Upper lobe of left lung (tissue), 6 donors: ENCODE measurements around the gene PRR11. TPM values are rescaled to one million over a fixed set of nuclear protein-coding genes. Genes with fewer than 3 reads are reported as not detected.

ENCODE experiments used
- ATAC-seq, 2 donors: fragments of 200-7000 bp; cut with Tn5 transposase; one replicate each; pipeline ENCODE4 v1.9.1; 2022; ENCODE audit warnings: mild to moderate bottlenecking in 2 of 2, moderate library complexity in 2 of 2; ENCODE audit not compliant: low FRiP score in 2 of 2
- DNase-seq, 2 donors: peaks; one replicate each; pipeline ENCODE4 v3.0.0-alpha.2; 2019 to 2020
- H3K27ac ChIP-seq, 4 donors: fragments of 200-600 bp; sonication (generic); one replicate each; pipeline ENCODE4 v1.5.1; 2016 to 2019
- H3K27me3 ChIP-seq, 4 donors: fragments of 200-600 bp; sonication (generic); one replicate each; pipeline ENCODE4 v1.5.1; 2017 to 2019
- H3K36me3 ChIP-seq, 4 donors: fragments of 200-600 bp; sonication (generic); one replicate each; pipeline ENCODE4 v1.5.1; 2016 to 2019
- H3K4me1 ChIP-seq, 4 donors: fragments of 200-600 bp; sonication (generic); one replicate each; pipeline ENCODE4 v1.5.1; 2018 to 2019
- H3K4me3 ChIP-seq, 4 donors: fragments of 200-600 bp; sonication (generic); one replicate each; pipeline ENCODE4 v1.5.1; 2017 to 2019; ENCODE audit warnings: mild to moderate bottlenecking in 2 of 4, moderate library complexity in 1 of 4
- H3K9me3 ChIP-seq, 4 donors: fragments of 200-600 bp; sonication (generic); one replicate each; pipeline ENCODE4 v1.5.1; 2018 to 2019
- CTCF ChIP-seq, 6 experiments: fragments of 450-650 bp in 4 of 6; fragments of 200-600 bp in 2 of 6; sonication (generic) in 2 of 6; IDR thresholded peaks; one replicate each; pipeline ENCODE4 v1.5.1; 2016 to 2019; ENCODE audit warnings: antibody characterized with exemption in 6 of 6
- EP300 ChIP-seq, 4 donors: sonication (generic); formaldehyde crosslinking; IDR thresholded peaks; one replicate each; pipeline ENCODE4 v1.5.1; 2017; ENCODE audit warnings: antibody characterized with exemption in 4 of 4, control low read depth in 2 of 4
- POLR2A ChIP-seq, 4 donors: fragments of 450-650 bp; IDR thresholded peaks; one replicate each; pipeline ENCODE4 v1.5.1; 2016 to 2017; ENCODE audit warnings: antibody characterized with exemption in 4 of 4, mild to moderate bottlenecking in 2 of 4
- POLR2AphosphoS5 ChIP-seq, 2 donors: sonication (generic); formaldehyde crosslinking; IDR thresholded peaks; one replicate each; pipeline ENCODE4 v1.5.1; 2017; ENCODE audit warnings: antibody characterized with exemption in 2 of 2
- WGBS, 2 donors: methylation state at CpG; one replicate each; pipeline ENCODE4 v1.1.5; 2017 to 2018; 5-methylcytosine and 5-hydroxymethylcytosine counted together
- total RNA-seq, 6 donors: library from RNA; depleted of rRNA in 4 of 6; stranded (reverse); fragments of >200 nt in 4 of 6; gene quantifications; one replicate each; pipeline versions ENCODE4 v1.1.0 to v1.2.1, GENCODE V29; 2016 to 2021
- donor health status: DM: no; HTN: no; CAD: no; lungs with moderate emphysema.
- donor health status: DM: no; HTN: yes; CAD: no; lungs with severe emphysema.

The PRR11 gene
- 10 to 100 TPM in 1 of 6 donors, 1 to 10 TPM in 3, under 1 TPM in 1, not detected in 1; 0.69 to 57.5 (median 2.9) TPM for total RNA-seq

DNA sequence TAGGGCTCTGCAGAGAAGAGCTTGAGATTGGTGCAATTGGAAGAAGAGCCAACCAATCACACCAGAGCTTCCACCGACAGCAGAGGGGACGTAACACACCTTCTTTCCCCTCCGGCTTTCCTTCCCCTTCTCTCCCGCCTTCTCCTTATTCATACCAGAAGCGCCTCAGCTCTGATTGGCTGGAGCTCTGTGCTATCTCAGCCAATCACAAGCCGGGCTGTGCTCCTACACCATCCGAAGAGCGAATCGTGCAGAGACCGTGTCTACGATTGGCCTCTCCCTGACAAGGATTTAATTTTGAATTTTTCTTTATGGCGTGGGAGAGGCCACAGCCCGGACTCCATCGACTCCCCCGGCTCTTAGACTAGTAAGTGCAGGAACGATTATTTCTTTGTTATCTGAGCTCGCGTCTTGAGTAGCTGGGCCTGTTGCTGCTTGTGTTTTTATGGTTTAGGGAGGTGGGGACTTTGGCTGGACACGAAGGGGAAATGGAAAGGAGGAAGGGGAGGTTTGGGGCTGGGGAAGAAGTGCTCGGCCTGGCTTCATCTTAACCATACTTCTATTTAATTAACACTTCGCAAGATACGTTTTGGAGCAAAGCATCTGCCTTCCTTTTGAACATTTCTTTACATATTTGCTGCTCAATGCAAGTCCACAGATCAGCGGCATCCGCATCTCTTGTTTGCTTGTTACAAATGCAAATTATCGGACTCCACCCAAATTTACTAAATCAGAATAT is at the start of gene PRR11:
TSS of gene PRR11 (plus strand) at position 308 of the 739 bp plus-strand sequence. CDS start 14,007 bp downstream, outside the sequence.
- ATAC-seq (peak; percentile 97 to 99), DNase-seq (peak in 1 of 2 donors; percentile 99)
- peaks cover 9 to 25% (median 14%) of the 10 kb centered on the region in 4 donors for H3K4me1 ChIP-seq
- TF ChIP-seq POLR2A (IDR thresholded peaks at IDR 0.05) (no peak), CTCF (IDR thresholded peaks at IDR 0.05) (no peak), POLR2AphosphoS5 (IDR thresholded peaks at IDR 0.05) (no peak), EP300 (IDR thresholded peaks at IDR 0.05) (no peak)
- H3K36me3 ChIP-seq = no peaks in the 10 kb centered on the region
- H3K27ac ChIP-seq = peak within 1 kb of the TSS; percentile 78 to 91 (median 84)
- WGBS, 2 donors = 1% methylated on average over 25 of the region's 25 CpGs
- no peaks in the 10 kb centered on the region for H3K9me3 ChIP-seq
- H3K27me3 ChIP-seq = no peaks in the 10 kb centered on the region
- H3K4me3 ChIP-seq = peak within 1 kb of the TSS; percentile 68 to 81 (median 72)

DNA sequence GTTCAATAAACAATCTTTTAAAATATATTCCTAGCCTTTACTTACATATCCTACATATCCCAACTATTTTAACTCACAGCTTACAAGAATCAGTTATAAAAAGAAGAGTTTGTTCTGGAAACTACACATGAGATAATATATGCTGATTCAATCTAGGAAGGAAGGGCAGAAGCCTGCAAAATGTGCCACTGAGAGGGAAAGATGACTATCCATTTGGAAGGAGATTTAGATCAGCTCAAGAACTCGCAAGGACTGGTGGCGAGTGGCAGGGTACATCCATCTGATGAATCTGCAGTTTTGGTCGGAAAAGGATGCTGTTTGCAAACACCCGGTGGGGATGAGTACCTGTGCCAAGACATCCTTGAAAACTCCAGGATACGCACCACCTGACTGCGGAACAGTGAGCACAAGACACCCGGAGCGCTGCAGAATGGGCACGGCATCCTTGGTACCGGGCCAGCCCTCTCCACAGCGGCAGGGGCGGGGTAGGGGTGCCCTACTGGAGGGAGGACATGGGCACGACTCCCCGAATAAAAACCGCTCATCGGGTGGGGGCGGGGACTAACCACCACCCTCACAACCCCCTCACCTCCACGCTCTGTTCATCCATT is 49.6 kb upstream of the PRR11 start:
- 0 to 1% methylated on average over 5 to 16 of the region's 18 CpGs for WGBS, 2 donors
- ATAC-seq (peak; percentile 69), DNase-seq (peak in 1 of 2 donors; percentile 62)
- no peak for TF ChIP-seq EP300 (IDR thresholded peaks at IDR 0.05)
- H3K27me3 ChIP-seq = no peaks in the 10 kb centered on the region
- no peaks in the 10 kb centered on the region for H3K9me3 ChIP-seq
- peak overlapping the region; percentile 79 to 99 (median 92) for H3K4me3 ChIP-seq
- H3K27ac ChIP-seq = peak overlapping the region; percentile 86 to 95 (median 90)
- peaks cover 20 to 32% (median 21%) of the 10 kb centered on the region in 4 donors for H3K4me1 ChIP-seq
- H3K36me3 ChIP-seq = no peaks in the 10 kb centered on the region

DNA sequence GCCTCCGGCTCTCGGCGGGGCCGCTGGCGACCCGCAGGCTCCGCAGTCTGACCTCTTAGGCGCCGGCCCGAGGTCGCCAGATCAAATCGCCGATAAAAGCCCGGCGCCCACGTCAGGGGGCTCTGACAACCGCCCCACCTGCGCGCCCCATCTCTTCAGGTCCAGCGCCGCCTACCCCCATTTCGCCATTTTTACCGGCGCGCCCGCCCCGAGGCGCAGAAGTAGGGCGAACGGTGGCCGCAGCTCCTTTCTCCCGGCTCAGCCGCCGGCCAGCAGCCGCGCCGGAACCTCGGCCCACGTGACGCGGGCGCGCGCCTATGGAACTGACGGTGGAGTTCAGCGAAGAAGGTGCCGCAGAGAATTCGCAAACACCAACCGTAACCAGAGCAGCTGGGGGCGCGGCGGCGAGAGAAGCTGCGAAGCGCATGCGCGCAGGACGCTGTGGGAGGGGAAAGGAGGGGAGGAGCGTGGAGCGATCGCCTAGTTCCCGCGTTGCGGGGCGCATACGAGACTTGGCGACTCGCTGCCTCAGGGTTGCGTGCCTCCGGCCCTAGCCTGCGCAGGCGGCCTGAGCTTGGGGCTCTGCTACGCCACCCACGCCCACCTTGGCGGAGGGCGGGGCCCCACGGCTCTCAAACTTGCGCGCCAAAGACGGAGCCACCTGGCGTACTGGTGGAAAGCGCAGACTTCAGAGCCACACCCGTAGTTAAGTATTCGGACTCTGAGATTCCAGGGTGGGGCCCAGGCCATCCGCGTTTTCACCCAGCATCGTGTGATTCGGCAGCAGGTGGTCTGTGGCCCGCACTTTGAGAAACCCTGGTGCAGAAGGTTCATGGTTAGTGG is 48.9 kb upstream of the PRR11 start, which contains the start of gene TRIM37:
TSS of gene TRIM37 (minus strand) at position 418 of the 843 bp plus-strand sequence. CDS start 419 bp downstream, outside the sequence.
- TF ChIP-seq POLR2A (IDR thresholded peaks at IDR 0.05) (peak; percentile 34 to 91 (median 74)), CTCF (IDR thresholded peaks at IDR 0.05) (peak in 3 of 6 experiments; percentile 5 to 45 (median 38)), EP300 (IDR thresholded peaks at IDR 0.05) (no peak), POLR2AphosphoS5 (IDR thresholded peaks at IDR 0.05) (peak; percentile 85)
- DNase-seq = peak; percentile 99
- Histone ChIP-seq H3K4me3 (peak within 1 kb of the TSS; percentile 79 to 99 (median 92)), H3K4me1 (peaks cover 21 to 32% (median 23%) of the 10 kb centered on the region in 4 donors), H3K36me3 (peaks cover 0 to 4% (median under 1%) of the 10 kb centered on the region in 4 donors), H3K9me3 (no peaks in the 10 kb centered on the region), H3K27me3 (no peaks in the 10 kb centered on the region), H3K27ac (peak within 1 kb of the TSS; percentile 86 to 95 (median 90))
- ATAC-seq = peak; percentile 100
- 1% methylated on average over 55 of the region's 89 CpGs; no CpG with 5 or more reads in 1 of the 2 donors for WGBS, 2 donors

- Histone ChIP-seq H3K4me3 (peak overlapping the region; percentile 58 to 99 (median 88)), H3K36me3 (peaks cover 0 to 9% (median 3%) of the 10 kb centered on the region in 4 donors), H3K27me3 (no peaks in the 10 kb centered on the region), H3K4me1 (peaks cover 21 to 32% (median 23%) of the 10 kb centered on the region in 4 donors), H3K27ac (peak overlapping the region; percentile 86 to 95 (median 90)), H3K9me3 (no peaks in the 10 kb centered on the region)
- TF ChIP-seq EP300 (IDR thresholded peaks at IDR 0.05) (no peak), POLR2A (IDR thresholded peaks at IDR 0.05) (peak in 1 of 4 donors; percentile 23)
- ATAC-seq = no peak
- whole genome bisulfite sequencing, 2 donors = 1 to 3% methylated on average over 5 to 10 of the region's 10 CpGs
- DNase-seq = no peak
Observed at GRCh38 chr17:59107306-59107670, 48.3 kb upstream of the PRR11 start.

DNA sequence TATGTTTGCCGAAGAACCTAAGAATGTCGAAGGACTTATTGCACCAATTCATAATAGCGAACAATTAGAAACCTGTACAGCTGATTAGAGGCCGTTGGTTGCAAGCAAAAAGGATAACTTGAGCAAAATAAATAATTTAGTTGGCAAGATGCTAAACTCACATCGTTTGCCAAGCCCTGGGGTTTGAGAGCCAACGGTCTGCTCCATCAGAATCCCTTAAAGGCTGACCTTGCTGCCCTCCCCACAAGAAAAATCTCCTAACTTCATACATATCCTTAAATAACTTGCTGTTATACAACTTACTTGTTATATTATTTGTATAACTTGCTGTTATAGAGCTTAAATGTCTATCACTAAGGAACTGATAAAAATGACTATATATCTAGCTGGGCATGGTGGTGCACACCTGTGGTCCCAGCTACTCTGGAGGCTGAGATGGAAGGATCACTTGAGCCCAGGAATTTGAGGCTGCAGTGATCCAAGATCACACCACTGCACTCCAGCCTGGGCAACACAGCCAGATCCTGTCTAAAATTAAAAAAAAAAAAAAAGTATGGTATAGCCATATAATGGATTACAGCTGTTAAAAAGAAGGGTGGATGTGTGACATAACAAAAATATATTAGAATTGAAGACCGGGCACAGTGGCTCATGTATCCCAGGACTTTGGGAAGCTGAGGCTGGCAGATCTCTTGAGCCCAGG is 47.0 kb upstream of the PRR11 start:
- no peaks in the 10 kb centered on the region for H3K27me3 ChIP-seq
- peak overlapping the region in 1 of 4 donors; percentile 3 for H3K27ac ChIP-seq
- ATAC-seq = no peak
- H3K4me3 ChIP-seq = peak overlapping the region in 1 of 4 donors; percentile 79
- H3K4me1 ChIP-seq = peaks cover 21 to 32% (median 23%) of the 10 kb centered on the region in 4 donors
- H3K36me3 ChIP-seq = peaks cover 0 to 12% (median 3%) of the 10 kb centered on the region in 4 donors
- TF ChIP-seq CTCF (IDR thresholded peaks at IDR 0.05) (no peak), POLR2A (IDR thresholded peaks at IDR 0.05) (no peak), POLR2AphosphoS5 (IDR thresholded peaks at IDR 0.05) (no peak), EP300 (IDR thresholded peaks at IDR 0.05) (no peak)
- 76 to 79% methylated on average over 7 of the region's 7 CpGs for WGBS, 2 donors
- H3K9me3 ChIP-seq = no peaks in the 10 kb centered on the region
- DNase-seq = no peak
